GM18858 (cell line): ENCODE results near the gene CCBE1.

Experiments
- ATAC-seq: cut with Tn5 transposase; IDR thresholded peaks from one replicate; pipeline ENCODE4 v1.9.1; 2021; ENCODE audit not compliant: unreplicated experiment

The CCBE1 gene

DNA sequence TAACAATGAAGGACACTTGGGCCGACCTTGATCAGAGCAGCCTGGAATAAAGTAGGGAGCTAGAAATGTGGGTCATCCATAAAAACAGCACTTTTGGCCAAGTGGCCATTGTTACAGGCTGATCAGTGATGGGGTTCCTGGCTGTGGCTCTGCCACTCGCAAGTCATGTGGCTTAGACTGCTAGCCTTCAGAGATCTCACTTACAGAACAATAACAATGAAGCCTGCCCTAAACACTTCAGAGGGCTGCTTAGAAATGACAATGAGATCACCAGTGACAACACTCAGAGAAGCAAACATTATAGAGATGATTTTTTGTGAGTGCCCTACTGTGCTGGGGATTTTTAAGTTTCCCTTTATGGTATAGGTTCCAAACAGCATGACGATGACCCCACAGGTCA is 230.2 kb downstream of the CCBE1 start:
- ATAC-seq = no peak

DNA sequence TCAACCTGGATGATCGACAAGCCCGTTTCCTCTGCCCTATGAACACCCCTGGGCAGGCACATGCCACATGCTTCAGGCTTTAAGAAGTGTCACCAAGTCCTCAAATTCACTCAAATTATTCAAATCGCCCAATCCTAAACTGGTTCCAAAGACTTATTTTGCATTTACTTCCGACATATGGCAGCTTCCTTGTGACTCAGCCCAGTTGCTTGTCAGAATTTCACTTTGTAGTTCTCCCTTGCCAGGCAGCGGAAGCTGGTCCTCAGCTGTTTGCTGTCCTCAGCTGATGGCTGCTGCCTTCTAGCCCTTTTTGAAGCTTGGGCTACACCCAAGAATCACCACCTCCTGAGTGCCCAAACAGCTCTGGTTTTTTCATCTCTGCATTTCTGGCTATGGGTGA is 232.7 kb downstream of the CCBE1 start:
- ATAC-seq = no peak

DNA sequence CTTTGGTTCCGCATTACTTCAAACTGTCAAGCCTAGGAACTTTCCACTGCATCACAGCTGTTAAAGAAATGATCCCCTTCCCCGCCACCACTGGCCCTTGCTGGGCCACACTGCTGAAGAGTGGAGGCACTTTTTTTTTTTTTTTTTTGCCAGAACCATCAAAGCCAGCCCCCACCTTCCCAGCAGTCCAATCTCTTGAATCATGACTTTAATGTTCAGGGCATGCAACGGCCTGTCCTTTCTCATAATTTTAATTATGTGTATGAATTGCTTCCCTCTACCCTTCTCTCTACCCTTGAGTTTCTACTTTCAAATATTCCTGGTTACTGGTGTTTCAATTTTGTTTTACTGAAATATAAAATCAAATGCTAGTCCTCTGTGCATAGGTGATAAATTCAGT is 236.1 kb downstream of the CCBE1 start:
- no peak for ATAC-seq

DNA sequence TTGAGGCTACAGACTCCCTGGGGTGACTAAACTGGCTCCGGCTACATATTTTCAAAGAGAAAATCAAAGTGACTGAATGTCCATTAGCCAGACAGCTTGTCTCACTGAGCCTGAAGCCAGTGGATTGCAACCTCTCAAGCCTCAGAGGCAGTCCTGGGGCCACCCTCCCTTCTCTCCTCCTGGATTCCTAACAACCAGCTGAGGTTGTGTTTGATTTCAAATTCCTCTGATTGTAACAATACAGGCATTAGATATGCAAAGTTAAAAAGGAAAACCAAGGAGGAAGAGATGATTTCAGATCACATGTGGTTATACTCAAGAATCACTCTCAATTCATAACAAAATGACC is 237.2 kb downstream of the CCBE1 start:
- no peak for ATAC-seq

DNA sequence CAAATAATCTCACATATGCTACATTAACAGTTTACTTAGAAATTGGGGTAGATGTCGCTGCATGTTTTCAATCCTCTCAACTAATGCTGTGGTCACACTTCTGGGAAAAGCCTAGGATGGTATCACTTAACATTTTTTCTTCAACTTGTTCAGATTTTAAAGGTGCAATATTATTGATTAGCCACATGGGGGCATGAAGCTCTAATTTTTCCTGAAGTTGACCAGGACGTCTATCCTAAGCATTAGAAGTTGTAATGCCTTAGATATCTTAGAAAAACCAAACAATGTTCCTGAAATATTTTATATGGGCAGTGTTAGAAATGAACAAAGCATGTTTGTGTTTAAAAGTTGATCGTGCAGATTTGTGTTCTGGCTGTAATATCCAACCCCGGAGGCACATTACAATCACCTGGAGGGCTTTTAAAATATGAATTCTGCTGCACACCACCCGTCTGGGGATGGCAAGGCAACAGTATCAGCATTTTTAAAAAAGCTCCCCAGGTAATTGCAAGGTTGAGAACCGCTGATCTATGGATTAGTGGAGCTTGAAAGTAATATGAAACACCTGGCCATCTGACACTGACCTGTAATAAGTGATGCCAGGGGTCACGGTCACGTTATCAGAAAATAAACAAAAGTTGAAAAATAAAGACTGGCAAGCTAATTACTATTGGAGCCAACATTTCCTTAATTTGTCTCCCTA is 237.7 kb downstream of the CCBE1 start:
- no peak for ATAC-seq

DNA sequence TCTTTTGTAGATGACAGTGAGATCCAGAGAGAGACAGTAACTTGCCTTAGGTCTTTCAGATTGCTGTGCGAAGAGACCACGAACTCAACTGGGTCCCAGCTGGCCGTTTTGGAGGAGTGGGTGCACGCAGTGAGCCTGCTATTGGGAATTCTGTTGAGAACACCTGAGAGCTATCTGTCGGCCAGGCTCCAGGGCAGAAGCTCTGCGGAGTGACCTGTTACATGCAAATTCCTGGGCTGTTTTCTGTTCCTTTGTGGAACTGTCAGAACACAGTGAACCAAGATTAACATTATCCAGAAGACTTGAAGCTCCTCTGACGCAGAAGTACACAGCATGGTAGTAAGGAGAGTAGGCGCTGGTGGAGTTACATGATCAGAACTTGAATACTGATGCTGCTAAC is 238.6 kb downstream of the CCBE1 start:
- ATAC-seq = no peak

DNA sequence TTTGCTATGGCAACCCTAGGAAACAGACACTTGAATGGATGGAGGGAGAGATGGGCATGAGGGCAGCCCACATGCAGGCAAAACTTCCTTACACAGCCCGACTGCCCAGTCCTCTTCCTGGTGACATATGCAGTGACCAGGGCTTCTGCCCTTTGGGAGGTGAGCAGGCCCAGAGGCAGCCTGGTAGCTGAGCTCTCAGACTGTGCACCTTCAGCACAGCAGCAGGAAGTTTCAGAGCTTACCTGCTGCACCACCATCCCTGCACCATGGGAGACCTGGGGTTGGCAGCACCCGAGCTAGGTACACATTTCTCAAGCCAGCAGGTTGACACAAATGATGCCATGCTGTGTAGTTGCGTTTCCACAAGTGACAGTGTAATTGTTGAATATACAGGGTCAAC is 240.6 kb downstream of the CCBE1 start:
- no peak for ATAC-seq

DNA sequence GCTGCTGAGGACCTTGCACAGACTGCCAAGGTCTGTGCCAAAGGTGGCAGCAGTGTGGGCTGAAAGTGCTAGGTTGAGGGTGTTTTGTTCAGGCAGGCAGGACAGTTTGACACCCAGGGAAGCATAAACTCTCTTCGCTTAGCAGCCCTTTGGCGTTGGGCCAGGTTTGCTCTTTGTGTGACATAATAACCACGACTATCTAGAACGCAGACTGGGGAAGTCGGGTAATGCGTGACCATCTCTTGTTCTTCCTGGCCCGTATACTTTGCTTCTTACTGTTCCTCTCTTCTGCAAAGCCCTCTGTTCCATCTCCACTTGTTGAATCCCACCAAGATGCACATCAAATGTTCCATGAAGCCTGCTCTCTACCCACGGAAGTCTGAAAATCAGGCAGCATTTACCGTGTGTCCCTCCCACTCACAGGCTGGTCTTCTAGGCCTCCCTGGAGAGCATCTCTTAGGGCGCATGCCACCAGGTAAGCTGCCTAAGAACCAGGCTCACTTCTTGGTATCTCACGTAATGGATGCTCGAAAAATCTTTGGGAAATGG is 241.4 kb downstream of the CCBE1 start:
- no peak for ATAC-seq

DNA sequence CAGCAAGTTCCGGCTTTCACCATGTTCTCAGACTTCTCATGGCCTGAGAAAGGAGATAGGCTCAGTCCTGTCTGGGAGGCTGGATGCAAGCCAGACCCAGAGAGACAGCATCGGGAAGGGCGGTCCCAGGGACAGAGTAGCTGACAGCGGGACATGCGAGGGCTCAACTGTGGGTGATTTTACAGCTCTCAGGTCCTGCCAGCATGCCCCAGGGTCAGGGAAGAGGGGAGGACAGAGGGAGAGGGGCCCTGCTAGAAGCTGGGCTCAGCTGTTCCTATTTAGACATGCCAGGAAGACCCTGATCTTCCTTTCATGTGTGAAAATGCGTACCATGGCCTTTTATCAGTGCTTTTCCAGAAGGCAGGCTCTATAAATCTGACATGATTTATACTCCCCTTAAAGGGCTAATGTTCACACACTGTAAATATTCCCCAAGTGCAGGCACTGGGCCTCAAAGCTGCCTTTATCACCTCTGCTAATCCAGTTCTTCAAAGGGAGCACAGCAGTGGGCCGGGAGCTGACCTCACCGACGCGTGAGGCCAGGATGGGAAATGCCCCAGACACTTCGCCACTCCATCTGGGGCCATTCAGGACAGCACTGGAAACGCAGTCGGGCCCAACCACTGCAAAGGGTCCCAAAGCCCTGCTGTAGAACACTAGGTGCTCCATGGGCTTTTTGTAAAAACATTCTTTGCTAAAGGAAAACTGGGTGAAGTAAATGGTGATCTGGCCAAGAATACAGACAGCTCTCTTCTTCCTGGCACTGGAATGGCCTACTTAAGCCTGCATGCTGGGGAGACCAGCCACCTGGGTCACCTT is 242.1 kb downstream of the CCBE1 start:
- no peak for ATAC-seq

DNA sequence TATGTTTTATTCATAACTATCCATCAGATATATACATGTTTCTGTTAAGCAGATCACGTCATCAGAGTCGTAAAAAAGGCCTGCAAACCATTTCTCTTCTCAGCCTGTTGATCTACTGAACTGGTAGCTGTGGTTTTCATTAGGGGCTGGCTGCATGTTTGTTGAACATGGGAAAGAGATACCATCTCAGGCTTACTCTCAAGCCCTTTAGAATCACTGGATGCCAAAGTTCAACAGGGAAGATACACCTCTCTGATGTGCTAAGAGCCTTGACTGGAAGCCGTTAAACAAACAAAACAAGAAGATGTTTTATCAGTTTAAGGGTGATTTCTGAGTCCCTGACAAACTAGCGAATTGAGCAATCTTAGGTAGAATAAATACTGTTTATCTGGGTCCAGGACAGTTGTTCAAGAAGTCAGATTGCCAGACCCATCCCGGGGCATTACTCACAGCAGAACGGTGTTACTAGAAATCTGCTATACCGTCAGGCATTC is 243.7 kb downstream of the CCBE1 start:
- no peak for ATAC-seq

DNA sequence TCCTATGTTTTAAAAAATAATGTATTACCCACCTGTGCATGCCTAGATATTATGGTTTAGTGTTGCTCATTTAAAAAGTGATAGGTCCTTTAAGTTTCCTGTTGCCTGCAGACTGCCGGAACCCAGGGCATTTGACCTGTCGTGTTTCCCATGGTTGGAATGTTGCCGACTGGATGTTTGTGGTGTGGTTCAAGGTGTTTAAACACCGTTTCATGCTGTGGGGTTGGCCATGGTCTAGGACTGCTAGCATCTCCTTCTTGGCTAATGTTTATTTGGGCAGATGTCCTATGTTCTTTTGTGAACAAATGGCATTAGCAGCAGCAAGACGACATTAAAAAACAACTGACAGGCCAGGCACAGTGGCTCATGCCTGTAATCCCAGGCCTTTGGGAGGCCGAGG is 245.3 kb downstream of the CCBE1 start:
- no peak for ATAC-seq

DNA sequence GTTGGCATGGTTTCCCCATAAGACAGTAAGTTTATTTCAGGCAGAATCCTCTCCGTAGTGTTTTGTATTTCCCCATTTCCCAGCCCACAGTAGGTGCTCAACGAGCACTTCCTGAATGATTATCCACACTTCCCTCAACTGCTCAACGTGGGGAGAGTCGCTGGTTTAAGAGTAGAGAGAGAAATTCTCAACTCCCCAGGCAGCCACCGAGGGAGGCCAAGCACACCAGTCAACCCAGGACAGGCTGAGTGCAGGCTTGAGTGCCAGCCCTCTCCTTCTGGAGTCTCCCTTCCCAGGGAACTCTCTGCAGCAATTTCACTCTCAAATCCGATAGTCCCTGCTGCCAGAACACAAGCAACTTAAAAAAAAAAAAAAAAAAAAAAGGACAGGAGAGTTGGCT is 246.2 kb downstream of the CCBE1 start:
- ATAC-seq = no peak

DNA sequence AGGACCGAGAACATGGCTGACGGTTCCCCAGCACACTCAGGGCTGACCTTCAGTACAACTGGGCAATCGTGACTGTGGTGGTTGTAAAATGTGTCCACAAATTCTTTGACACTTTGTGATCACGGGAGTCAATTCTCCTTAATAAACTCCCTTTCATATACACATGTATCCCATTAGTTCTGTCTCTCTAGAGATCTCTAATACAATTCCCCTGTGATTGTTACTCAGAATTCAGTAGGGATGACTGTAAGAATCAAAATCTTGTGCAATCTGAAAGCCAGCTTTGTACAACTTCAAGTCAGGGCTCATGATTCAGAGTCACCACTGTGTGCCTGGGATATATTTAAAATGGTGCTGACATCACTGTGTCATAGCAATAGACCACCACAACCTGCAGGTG is 248.7 kb downstream of the CCBE1 start:
- no peak for ATAC-seq

DNA sequence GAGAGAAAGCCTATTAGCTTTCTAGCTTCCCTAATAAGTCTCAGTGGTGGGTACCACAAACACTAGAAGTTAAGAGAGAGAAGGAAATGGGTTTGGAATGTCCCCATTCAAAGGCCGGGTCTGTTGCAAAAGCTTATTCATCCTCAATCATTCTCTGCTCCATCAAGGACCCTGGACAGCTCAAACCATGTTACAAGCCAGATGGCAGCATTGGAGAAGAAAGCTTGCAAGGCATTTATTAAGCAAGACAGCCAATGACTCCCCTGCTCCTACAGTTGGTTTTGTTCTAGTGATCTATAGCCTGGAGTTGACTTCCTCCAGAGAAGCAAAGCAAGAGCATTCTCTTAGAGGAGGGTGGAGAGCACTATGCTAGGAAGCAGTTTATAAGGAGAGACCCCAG is 251.2 kb downstream of the CCBE1 start:
- no peak for ATAC-seq

DNA sequence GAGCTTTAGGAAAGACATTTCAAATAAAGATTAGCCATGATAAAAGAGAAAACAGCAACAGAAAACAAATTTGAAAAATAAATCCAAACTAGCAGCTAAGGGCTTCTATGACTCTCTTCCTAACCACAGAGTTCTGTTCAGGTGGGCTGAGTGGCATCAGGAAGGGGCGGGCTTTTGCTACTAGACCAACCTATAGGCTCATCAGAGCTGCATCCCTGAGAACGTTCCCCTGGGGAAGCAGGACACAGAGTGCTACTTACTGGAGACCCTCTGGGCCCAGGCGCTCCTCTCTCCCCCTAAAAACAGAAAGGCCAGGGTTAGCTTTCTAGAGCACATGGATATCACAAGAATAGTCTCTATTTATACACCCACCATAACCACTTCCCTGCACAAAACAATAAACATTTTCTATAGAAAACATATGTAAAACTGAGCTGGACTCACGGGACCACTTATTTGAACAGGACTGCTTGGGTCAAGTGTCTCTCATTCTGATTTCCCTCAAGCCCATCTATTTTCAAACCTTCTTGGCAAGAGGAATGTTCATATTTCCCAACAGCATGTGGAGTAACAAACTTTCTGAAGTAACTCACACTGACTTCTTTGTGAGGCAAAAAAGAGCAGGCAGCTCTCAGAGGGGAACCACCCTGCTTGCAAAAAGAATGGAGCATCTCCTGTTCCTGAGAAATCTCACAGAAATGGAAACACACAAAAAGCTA is 259.2 kb downstream of the CCBE1 start:
- no peak for ATAC-seq

DNA sequence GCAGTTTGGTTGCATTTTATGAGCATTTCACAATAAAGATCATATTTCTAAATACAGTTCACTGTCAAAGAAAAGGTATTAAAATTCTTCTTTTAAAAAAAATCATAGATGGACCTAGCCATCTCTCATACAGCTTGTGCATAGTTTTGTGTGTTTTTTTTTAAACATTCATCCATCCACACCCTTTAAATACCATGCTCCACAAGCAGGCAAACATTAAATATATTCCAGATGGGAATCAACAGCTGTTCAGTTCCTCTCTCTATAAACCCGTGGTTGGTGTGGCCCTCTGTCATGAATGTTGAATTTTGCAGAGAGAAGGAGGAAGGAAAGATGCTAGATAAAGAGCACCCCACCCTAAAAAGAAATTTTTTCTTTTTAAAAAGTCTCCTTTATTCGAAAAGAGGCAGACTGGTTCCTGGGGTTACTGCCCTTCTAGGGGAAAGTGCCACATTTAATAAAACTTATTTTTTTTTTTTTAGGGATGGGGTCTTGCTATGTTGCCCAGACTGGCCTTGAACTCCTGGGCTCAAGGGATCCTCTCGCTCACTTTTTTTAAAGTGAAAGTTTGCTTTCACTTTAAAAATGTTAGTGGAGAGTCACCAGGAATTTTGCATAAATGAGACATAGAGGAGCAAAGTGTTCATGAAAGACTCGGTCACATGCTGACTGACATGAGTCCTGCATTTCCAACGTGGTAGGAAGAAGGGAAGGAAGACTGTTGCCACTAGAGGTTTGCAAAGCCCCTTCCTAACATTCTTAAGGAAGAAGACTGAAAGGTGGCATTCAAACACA is 264.2 kb downstream of the CCBE1 start:
- no peak for ATAC-seq

DNA sequence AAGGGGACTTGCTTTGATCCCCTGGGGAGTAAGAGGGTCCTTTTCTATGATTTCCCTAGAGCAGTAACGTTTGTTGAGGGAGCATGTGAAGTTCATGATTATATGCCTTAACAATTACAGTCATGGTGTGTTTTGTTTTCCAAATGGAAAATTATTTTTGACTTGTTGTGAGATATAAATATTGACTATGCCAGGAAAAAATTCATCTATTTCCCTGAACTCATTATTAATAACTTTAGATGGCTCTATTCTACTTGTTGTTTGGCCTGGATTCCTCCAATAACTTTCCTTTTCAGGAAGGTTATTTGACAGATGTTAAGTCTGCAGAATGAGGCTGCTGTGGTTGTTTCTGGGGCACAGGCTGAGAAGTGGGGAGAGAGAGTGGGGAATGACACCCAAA is 266.1 kb downstream of the CCBE1 start:
- ATAC-seq = no peak

DNA sequence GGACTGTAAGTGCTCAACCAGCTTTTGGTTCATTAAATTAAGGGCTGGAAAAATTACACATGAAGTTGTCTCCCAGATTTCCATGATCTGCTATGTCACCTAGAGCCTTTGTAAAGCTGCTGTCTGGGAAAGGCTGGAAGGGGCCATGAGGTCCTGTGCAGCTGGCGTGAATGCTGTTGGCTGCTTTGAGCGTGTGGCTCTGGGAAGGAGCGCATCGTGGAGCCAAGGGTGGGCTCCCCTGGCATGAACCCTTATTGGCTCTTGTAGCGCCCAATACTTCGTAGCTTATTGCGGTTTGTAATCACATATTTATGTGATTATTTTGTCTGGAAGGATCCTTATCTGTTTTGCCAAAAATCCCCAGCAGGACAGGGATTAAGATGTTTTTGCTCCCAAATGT is 267.6 kb downstream of the CCBE1 start:
- ATAC-seq = no peak

DNA sequence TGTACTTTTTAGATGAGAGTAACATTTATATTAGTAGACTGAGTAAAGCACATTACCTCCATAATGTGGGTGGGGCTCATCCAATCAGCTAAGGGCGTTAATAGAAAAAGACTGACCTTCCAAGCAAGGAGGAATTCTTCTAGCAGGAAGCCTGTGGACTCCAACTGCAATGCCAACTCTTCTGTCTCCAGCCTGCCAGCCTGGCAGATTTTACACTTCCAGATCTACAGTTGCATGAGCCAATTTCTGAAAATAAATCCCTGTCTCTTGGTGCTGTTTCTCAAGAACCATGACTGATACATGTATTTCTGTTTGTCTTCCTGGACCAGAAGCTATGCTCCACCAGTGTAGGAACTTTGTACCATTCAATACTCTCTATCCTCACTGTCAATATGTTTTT is 269.2 kb downstream of the CCBE1 start:
- no peak for ATAC-seq

DNA sequence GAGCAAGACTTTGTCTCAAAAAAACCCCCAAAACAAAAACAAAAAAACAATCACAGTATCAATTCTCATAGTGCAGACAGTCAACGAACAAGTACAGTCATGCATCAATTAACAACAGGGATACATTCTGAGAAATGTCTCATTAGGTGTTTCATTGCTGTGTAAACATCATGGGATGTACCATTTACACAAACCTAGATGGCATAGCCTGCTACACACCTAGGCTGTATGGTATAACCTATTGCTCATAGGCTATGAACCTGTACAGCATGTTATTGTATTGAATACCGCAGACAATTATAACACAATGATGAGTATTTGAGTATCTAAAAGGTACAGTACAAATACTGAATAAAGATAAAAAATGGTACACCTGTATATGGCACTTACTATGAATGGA is 270.4 kb downstream of the CCBE1 start:
- ATAC-seq = no peak

DNA sequence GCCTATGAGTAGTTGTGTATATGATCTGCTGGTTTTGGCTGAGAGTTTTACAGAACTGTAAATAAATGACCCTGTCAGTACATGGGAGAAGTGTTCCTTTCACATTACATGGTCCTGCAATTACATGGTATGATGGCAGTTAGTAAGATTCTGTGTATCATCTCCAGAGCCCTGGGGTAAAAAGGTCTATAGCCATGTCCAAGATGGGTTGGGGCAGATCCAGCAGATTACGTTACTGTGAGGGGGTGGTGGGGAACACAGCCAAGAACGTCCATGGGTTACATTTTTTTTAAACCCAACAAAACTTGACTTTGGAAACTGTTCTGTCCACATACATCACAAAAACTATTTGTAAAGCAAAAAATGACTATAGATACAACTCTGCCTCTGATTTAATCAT is 274.0 kb downstream of the CCBE1 start:
- no peak for ATAC-seq
